ENCODE measurements around the gene ZFAND3.

GRCh38 chr6:37874726-37875125 is 55.2 kb downstream of the ZFAND3 start:
- TF ChIP-seq MAFK (IDR thresholded peaks at IDR 0.05; ENCODE audit: low read depth, low read length) (no peak), CTCF (conservative IDR thresholded peaks at IDR 0.05; ENCODE audit: low read depth, low read length) (no peak), POLR2A (IDR thresholded peaks at IDR 0.05; ENCODE audit: low read depth, low read length) (no peak), ELK1 (IDR thresholded peaks at IDR 0.05; ENCODE audit: borderline replicate concordance, low read depth, low read length) (no peak)

Data from IMR-90 (cell line).